HG03457 (cell line): ENCODE measurements around the gene NDUFB10.
"Not testable (repeated sequence)": the region's sequence is repeated elsewhere in the genome, so short reads cannot be mapped to it uniquely, and the experiment has no call there.

ENCODE experiments used
- ATAC-seq: cut with Tn5 transposase; IDR thresholded peaks from one replicate; pipeline ENCODE4 v1.9.1; 2021; ENCODE audit warnings: moderate number of reproducible peaks; ENCODE audit not compliant: unreplicated experiment

The NDUFB10 gene

DNA sequence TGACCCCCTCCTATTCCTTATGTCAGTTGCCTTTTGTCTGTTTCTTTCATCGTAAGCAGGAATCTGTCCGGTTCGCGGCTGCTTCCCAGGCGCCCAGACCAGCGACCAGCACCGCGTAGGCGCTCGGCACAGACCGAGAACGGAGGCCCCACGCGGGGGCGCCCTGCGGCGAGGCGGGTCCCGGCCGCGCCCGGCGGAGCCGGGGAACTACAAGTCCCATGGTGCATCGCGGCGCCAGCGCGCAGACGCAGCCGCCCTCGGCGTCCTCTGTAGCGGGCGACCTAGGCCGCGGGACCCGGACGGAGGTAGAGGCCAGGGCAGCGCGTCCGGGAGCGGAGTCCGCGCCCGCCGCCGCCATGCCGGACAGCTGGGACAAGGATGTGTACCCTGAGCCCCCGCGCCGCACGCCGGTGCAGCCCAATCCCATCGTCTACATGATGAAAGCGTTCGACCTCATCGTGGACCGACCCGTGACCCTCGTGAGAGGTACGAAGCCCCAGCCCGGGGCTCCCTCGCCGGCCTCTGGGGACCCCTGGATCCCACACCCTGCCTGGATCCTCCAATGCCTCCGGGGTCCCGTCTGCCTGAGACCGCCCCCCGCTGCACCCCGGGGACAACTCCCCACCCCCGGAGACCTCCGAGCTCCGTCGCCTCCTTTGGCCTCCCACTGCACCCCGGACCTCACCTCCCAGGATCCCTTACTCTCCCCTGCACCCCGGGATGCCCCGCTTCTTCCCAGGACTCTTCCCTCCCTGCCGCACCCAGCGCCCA is at the start of gene NDUFB10:
Gene NDUFB10 (plus strand): TSS at position 270 of the 771 bp plus-strand sequence. CDS start 87 bp downstream, at position 357.
- ATAC-seq, result peak; percentile 51

DNA sequence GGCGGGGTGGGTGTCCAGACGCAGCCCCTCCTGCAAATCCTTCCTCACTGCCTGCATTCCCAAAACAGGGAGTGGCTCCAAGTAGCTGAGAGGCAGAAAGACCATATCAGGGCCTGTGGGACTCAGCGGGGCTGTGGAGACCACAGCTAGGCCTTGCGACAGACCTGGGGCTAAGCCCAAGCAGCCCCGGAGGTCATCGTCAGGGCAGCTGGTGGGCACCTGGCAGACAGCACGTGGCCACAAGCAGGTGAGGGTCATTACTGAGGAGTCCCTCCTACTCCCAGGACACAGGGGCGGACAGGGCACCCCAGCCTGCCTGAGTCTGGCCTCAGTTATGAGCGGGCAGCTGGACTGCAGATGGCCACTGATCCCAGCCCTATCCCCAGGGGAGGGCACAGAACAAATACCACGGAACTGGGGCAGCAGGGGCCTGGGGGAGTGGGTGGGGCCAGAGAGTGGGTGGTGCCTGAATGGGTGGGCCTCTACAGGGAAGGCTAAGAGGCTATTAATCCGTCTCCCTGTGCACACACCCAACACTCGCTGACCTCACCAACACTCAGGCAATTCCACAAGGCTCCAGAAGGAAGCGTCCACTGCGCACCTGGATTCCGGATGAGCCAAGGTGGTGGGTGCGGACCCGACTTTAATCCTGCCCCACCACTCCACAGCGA is 49.6 kb upstream of the NDUFB10 start:
- ATAC-seq, result no peak

DNA sequence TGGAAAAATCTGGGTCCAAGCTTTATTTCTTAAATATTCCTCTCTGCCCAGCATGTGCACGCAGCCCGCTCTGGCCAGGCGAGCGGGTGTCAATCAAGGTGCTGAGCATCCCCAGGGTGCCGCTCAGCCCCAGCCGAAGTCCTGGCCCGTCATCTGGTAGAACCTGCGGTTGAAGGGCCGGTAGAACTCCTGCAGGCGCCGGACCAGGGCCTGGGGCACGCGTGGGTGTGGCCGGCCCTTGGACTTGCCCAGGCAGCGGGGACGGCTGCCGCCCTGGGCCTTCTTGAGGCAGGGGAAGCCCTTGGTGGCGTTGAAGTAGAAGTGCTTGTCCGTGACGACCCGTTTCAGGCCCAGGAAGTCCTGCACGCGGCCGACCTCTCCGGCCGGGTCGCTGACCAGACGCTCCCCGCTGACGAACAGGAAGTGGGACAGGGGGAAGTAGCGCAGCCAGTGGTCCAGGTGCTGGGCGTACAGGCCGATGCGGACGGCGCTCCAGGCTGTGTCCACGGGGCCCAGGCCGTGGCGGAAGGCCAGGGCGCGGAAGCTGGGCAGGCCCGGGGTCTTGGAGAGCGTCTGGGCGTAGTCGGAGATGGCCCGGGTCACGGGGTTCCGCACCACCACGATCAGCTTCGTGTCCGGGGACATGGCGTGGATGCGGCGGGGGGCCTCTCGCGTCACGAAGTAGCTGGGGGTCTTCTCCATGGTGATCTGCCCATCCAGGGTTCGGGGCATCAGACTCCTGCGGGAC is 47.7 kb upstream of the NDUFB10 start:
- no peak for ATAC-seq

DNA sequence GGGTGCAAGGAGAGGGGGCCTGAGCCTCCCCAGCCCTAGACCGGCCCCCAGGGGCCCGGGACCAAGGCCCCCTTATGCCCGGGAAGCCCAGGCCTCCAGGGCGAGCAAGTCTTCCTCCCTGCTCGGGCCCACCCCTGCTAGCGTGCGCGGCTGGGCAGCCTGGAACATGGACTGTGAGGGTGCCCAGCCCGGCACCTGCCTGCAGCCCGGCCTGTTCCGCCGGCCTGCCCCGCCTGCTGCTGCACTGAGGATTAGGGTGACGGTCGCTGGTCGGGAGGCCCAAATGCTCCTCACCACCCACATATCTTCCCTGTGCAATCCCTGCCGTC is 47.2 kb upstream of the NDUFB10 start:
- no peak for ATAC-seq

DNA sequence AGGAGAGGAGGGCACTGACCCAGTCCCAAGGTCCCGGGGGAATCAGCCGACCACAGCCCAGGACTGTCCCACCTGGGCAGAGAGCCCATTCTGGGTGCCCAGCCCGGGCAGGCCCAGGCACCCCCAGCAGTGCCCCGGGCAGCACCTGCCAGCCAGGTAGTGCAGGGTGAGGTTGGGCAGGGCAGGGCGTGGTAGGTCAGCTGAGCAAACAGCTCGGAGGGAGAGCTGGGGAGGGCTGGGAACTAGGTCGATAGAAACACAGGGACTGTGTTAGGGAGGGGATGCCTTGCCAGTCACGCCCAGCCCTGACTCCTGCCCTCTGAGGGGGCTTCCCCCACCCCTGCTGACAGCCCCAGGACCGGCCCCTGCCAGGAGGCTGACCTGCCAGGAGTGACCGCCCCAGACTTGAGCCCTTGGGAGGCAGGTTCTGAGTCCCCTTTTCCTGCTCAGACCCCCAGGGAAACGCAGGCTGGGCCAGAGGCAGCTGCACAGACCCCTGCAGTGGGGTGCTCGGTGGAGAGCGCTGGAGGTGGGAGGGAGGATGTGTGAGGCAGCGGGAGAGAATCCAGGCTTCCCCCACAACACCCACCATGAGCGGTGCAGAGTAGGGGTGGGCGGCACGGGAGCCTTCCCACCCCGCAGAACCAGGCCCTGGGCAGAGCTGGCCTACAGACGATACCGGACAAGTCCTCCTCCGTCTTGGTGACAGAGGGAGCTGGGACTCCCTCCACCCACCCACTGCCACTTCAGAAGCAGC is 45.8 kb upstream of the NDUFB10 start:
- no peak for ATAC-seq

DNA sequence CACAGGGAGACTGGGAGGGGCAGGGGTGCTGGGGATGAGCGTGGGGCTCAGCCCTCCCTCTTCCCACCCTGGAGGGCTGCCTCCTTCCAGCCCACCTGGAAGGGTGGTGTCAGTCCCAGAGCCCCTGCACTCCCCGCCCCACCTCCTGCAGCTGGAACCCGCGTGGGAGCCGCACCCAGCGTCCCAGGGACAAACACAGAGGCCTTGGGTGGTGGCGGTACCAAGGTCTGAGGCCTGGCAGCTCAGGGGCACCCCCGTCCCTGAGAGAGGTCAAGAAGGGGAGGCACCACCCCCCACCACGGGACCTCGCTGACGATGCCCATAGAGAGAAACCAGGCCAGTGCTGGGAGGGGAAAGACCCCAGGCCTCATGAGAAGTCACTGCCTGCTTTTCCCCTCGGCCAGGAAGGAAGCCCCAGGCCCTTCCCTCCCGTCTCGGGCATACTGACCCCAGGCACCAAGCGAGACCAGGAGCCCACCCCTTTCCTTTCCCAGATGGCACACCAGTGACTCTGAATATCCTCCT is 45.2 kb upstream of the NDUFB10 start:
- no peak for ATAC-seq

DNA sequence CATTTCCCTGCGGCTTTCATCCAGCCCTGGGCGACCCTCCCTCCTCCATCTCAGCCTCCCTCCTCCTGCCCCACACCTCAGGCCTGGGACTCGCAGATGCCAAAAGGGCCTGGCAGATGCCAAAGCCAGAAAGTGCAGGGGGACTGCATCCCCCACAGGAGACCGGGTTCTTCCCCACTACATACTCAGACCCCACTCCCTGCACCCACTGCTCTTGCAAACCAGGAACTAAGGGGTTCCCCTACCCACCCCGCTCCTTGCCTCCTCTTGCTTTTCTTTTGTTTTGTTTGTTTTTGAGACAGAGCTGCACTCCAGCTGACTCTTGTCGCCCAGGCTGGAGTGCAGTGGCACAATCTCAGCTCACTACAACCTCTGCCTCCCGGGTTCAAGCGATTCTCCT is 44.4 kb upstream of the NDUFB10 start:
- no peak for ATAC-seq

DNA sequence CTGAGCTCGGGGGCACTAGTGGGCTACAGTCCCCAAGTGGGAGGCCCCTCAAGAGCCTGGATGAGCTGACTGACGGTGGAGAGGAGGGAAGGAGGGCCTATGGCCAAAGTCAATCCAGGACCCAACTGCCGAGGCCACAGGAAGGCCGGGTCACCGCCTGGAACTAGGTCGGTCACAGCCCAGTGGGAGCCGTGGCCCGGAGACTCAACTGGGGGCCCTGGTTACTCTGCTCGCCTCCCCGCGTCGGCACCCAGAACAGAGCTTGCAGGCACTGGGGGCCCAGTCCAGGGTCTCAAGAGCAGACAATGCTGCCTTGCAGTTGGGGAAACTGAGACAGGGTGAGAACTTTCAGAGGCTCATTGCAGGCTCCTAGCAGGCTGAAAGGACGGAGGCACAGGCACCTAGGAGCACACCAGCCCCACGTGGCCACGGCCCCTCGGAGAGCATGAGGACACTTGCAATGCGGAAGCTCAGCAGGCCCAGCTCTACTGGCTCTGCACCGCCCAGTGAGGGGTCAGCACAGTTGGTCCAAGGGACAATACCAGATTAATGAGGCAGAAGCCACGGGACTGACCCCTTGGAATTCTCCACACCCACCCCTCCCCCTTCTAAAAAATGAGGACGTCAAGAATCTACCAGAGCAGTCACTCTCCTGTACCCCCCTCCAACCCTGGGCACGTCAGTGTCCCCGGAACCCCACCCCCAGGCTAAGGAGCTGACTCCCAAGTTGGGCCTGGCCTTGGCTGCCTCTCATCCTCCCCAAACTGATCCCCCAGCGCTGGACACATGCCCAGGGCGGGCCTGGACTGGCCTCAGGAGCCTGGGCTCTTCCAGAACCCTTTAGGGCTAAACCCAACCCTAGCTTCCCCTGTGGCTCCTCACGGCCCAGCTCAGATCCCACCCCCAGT is 43.4 kb upstream of the NDUFB10 start:
- no peak for ATAC-seq

DNA sequence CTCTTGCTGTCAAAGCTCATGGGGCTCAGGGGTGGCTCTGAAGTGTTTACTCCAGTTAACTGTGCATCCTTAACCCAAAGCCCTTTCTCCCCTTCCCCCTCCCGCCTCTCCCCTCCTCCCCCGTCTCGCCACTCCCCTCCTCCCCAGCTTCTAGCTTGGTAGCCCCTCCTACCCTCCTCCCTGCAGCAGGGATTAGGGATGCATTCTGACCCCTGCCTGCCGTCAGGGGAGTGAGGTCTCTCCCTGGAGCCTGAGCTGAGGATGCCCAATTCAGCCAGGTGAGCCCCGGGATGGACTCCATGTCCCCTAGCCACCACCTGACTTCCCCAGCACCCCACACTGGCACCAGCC is 42.7 kb upstream of the NDUFB10 start:
- no peak for ATAC-seq

DNA sequence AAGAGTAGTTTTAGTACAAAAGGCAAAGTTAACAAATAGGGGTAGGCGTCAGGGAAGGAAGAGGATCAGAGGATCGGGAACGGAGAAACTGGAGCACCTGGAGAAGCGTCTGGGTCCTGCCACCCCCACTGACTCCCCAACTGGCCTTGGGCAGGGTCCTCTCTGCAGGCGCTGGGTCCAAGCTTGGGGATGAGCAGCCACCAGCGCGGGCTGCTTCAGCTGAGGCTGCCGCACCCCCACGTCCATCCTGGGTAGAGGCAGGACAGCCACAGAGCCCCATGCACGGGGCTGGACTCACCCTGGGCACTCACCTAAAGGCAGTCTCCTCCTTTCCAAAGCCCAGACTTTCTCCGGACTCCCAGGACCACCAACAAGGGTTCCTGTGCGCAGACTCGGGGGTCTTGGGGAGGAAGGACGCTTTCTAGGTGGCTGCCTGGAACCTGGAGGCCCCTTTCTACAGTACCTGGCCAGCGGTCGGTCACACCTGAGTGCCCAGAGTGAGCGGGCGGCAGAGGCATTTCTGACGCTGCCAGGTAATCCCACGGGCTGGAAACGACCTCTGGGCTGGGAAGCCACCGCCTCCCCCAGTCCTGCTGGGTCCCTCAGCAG is 42.2 kb upstream of the NDUFB10 start:
- ATAC-seq, result no peak

DNA sequence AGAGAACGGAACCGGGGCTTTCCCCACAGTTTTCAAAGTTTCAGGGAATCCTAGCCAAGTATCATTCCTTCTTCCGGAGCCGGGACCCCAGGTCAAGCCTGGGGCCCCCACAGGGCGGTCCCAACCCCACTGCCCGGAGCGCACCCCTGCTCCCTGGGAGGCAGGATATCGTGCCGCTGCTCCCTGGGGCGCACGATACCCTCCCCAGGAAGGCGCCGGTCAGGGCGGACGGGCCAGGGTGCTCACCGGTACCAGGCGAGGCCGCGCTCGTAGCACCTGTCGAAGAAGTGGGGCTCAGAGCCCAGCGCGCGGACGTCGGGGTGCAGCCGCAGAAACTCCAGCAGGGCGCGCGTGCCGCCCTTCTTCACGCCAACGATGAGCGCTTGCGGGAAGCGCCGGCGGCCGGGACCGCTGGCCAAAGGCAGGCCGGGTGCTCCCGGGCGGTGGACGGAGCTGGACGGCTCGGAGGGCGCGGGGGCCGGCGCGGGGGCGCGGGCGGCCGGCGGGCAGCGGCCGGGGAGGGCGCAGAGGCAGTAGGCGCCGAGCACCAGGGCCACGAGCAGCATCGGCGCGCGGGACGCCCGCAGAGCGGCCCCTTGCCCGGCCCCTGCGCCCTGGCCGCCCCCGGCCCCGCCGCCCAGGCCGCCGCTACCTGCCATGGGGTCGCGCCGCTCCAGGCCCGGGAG is 41.5 kb upstream of the NDUFB10 start:
- ATAC-seq, result no peak

DNA sequence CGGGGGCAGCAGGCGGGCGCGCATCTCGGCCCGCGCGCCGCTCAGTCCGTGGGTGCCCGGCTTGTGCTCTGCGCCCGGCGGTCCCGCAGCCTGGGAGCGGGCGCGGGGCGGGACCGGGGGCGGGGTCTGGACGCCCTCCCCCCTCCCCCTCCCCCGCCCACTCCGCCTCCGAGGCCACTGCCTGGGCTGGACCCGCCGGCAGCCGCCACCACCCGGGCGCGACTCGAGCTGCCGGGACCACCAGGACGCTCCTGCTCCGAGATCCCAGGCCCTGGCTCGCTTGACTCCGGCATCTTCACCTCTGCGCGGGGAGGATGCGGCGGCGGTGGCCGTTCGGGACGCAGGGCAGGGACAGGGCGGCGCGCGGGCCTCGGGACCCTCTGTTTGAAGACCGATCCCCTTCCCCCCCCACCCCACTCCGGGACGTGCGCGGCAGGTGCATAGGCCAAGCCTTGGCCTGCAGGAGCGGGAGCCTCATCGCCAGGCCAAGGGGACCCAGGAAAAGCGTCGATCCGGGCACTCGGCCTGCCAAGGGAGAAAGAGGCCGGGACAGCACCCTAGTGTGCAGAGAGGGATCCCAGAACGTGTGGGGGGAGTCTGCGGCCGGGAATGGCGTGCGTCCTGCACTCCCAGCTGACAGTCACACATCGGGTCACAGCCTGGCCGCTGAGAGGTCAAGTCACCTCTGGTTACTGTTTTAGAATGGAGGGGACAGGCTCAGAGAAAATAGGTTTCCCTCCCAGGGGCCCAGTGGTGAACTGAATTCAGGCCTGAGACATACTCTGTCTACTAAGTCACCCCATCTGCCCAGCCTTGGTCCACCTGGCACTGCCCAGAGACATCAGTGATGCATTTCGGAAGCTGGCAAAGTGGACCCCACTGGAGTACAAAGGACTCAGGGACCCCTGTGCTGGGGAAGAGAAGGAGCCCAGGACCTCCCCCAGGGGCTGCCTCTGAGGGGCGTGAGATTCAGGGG is 40.7 kb upstream of the NDUFB10 start, which contains the start of gene HS3ST6:
Gene HS3ST6 (minus strand): TSS at position 65 of the 976 bp plus-strand sequence. CDS start 92 bp downstream, outside the sequence.
- ATAC-seq, result no peak

DNA sequence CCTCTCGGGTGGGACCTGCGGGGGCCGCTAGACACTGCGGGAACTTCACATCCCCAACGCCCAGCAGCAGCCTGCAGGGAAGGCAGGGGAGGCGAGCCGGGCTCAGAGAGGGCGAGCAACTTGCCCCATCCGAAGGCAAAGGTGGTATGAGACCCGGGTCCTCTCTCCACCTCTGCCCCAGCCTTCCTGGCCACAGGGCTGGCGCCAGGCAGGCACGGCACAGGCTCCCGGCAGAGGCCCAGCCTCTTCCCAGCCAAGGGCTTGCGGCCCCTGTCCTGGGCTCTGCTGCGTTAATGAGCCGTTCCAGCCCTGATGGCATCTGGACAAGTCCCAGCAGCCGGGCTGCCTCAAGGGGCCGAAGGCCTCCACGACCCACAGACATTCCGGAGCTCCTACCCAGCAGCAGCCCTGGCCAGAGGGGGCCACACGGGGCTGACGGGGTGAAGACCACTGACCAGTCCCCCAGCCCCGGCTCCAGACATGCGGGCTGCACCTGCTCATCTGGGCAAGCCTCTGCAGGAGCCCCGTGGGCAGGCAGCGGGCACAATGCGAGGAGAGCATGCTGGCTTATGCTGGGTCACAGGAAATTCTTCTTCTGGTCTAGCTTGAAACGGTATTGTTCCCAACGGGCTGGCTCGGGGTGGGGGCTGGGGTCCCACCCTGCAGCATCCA is 39.9 kb upstream of the NDUFB10 start:
- ATAC-seq, result no peak

DNA sequence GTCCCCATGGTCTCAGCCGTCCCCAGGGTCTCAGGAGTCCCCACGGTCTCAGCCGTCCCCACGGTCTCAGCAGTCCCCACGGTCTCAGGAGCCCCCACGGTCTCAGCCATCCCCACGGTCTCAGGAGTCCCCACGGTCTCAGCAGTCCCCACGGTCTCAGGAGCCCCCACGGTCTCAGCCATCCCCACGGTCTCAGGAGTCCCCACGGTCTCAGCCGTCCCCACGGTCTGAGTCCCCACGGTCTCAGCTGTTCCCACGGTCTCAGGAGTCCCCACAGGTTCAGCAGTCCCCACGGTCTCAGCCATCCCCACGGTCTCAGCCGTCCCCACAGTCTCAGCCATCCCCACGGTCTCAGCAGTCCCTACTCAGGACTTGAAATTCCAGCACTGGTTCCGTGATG is 39.2 kb upstream of the NDUFB10 start:
- ATAC-seq, result not testable (repeated sequence)

DNA sequence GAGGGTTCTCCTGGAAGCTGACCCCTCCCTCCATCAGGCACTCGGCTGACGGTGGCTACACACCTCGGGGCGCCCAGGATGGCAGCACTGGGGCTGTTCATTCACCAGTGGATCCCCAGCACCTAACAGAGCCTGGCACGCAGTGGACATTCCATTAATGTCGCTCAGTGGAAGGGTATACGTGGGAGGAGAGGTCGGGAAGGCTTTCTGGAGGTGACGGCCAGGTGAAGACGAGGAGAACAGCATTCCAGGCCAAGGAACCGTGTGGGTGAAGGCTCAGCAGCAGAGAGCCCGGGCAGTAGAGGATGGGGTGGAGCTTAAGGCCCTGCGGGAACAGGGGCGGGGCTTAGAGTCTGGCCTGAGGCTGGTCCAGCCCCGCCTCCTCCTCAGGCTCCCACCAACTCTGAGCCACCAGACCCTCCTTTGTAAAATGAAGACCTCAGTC is 38.6 kb upstream of the NDUFB10 start:
- ATAC-seq, result no peak

DNA sequence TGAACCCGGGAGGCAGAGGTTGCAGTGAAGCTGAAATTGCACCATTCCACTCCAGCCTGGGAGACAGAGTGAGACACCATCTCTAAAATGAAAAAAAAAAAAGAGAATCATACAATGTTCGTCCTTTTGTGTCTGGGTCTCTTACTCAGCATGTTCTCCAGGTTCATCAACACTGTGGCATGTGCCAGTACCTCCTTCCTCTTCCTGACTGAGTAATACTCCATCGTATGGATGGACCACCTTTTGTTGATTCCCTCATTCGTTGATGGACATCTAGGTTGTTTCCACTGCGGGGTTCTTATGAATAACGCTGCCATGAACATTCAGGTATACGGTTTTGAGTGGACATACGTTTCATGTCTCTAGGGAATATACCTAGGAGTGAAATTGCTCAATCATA is 37.0 kb upstream of the NDUFB10 start:
- ATAC-seq, result no peak
